Hepatocyte (in vitro differentiated cells): ENCODE results near the gene DZIP3. TPM values are rescaled to one million over a fixed set of nuclear protein-coding genes. Genes with fewer than 3 reads are reported as not detected.

Experiments
- DNase-seq: peaks from one replicate; pipeline ENCODE4 v3.0.0-alpha.2; 2016; ENCODE audit warnings: low spot score
- H2AFZ ChIP-seq: fragments of 200-600 bp; sonication (generic); 2 replicates; pipeline ENCODE4 v1.6.0; 2016; ENCODE audit warnings: antibody characterized with exemption, mild to moderate bottlenecking
- H3K27ac ChIP-seq: fragments of 200-600 bp; sonication (generic); 2 replicates; pipeline ENCODE4 v1.5.1; 2016; ENCODE audit warnings: mild to moderate bottlenecking
- H3K27me3 ChIP-seq: fragments of 200-600 bp; sonication (generic); 2 replicates; pipeline ENCODE4 v1.6.1; 2016
- H3K36me3 ChIP-seq: fragments of 200-600 bp; sonication (generic); replicated peaks from 2 replicates; pipeline ENCODE4 v1.5.1; 2016; ENCODE audit warnings: low read depth; ENCODE audit not compliant: insufficient read depth
- H3K4me1 ChIP-seq: fragments of 200-600 bp; sonication (generic); 2 replicates; pipeline ENCODE4 v1.5.1; 2016; ENCODE audit warnings: mild to moderate bottlenecking, moderate library complexity; ENCODE audit not compliant: insufficient read depth
- H3K4me2 ChIP-seq: fragments of 200-600 bp; sonication (generic); 2 replicates; pipeline ENCODE4 v1.6.0; 2016
- H3K4me3 ChIP-seq: fragments of 200-600 bp; sonication (generic); 2 replicates; pipeline ENCODE4 v1.5.1; 2016; ENCODE audit warnings: mild to moderate bottlenecking
- H3K79me2 ChIP-seq: fragments of 200-600 bp; sonication (generic); 2 replicates; pipeline ENCODE4 v1.6.0; 2017; ENCODE audit warnings: mild to moderate bottlenecking
- H3K9me2 ChIP-seq: fragments of 200-600 bp; sonication (generic); replicated peaks from 2 replicates; pipeline ENCODE4 v1.6.0; 2017; ENCODE audit warnings: mild to moderate bottlenecking; ENCODE audit not compliant: insufficient read depth
- H3K9me3 ChIP-seq: fragments of 200-600 bp; sonication (generic); 2 replicates; pipeline ENCODE4 v1.5.1; 2016; ENCODE audit warnings: low read depth, mild to moderate bottlenecking
- H4K20me1 ChIP-seq: fragments of 200-600 bp; sonication (generic); 2 replicates; pipeline ENCODE4 v1.6.0; 2016; ENCODE audit warnings: mild to moderate bottlenecking; ENCODE audit not compliant: insufficient read depth, poor library complexity, severe bottlenecking
- CTCF ChIP-seq: fragments of 200-600 bp; sonication (generic); IDR thresholded peaks from 2 replicates; pipeline ENCODE4 v1.5.1; 2016; ENCODE audit warnings: antibody characterized with exemption, mild to moderate bottlenecking; ENCODE audit not compliant: poor library complexity
- EZH2 ChIP-seq: fragments of 200-600 bp; sonication (generic); IDR thresholded peaks from 2 replicates; pipeline ENCODE4 v1.6.1; 2016; ENCODE audit warnings: antibody characterized with exemption, mild to moderate bottlenecking, borderline replicate concordance
- EZH2phosphoT487 ChIP-seq: fragments of 200-600 bp; sonication (generic); IDR thresholded peaks from one replicate; pipeline ENCODE4 v1.6.1; 2018; ENCODE audit warnings: antibody characterized with exemption, mild to moderate bottlenecking, low read depth, moderate library complexity; ENCODE audit not compliant: unreplicated experiment, severe bottlenecking
- WGBS: methylation state at CpG from one replicate; pipeline ENCODE4 v1.1.6; 2016; ENCODE audit warnings: low lambda C conversion rate; ENCODE audit errors: missing lambda C conversion rate; 5-methylcytosine and 5-hydroxymethylcytosine counted together
- polyA plus RNA-seq: library from polyadenylated mRNA; unstranded; fragments of >200 nt; fragmentation: Nextera tagmentation; extraction: Ambion mirVana; gene quantifications from 2 replicates; pipeline ENCODE4 v1.2.1, GENCODE V29; 2016
- total RNA-seq: library from RNA; depleted of rRNA; stranded (reverse); fragments of >200 nt; gene quantifications from 2 replicates; pipeline ENCODE4 v1.2.3, GENCODE V29; 2014

The DZIP3 gene
- total and polyA plus RNA-seq, 2 experiments from 2014 or later, result 10.8 to 18.5 TPM

- 74% methylated on average over 2 of the region's 2 CpGs for WGBS
- no peaks in the 10 kb centered on the region for H3K36me3 ChIP-seq
- no peak overlapping the region for H3K4me3 ChIP-seq
Measured at GRCh38 chr3:108719178-108719806, 129.8 kb downstream of the DZIP3 start.

GRCh38 chr3:108722724-108723123 is 133.2 kb downstream of the DZIP3 start:
- 100% methylated on average over 1 of the region's 1 CpG for WGBS
- H3K4me1 ChIP-seq, result no peaks in the 10 kb centered on the region
- TF ChIP-seq EZH2, result no peak
- TF ChIP-seq CTCF, result no peak
- no peak for TF ChIP-seq EZH2phosphoT487
- H3K9me3 ChIP-seq, result no peaks in the 10 kb centered on the region
- no peaks in the 10 kb centered on the region for H3K36me3 ChIP-seq
- DNase-seq, result no peak
- H2AFZ ChIP-seq, result no peak overlapping the region
- H3K4me3 ChIP-seq, result no peak overlapping the region
- H3K27ac ChIP-seq, result no peak overlapping the region
- H3K4me2 ChIP-seq, result no peak overlapping the region
- no peaks in the 10 kb centered on the region for H4K20me1 ChIP-seq
- H3K27me3 ChIP-seq, result no peaks in the 10 kb centered on the region
- no peaks in the 10 kb centered on the region for H3K9me2 ChIP-seq
- no peaks in the 10 kb centered on the region for H3K79me2 ChIP-seq

More at GRCh38 chr3:108719178-108719806, 129.8 kb downstream of the DZIP3 start:
- Histone ChIP-seq H3K27ac (no peak overlapping the region), H3K9me3 (no peaks in the 10 kb centered on the region), H3K4me1 (no peaks in the 10 kb centered on the region), H2AFZ (no peak overlapping the region), H4K20me1 (no peaks in the 10 kb centered on the region), H3K27me3 (no peaks in the 10 kb centered on the region), H3K79me2 (no peaks in the 10 kb centered on the region), H3K4me2 (no peak overlapping the region), H3K9me2 (no peaks in the 10 kb centered on the region)
- DNase-seq, result no peak
- TF ChIP-seq EZH2 (no peak), EZH2phosphoT487 (no peak), CTCF (no peak)

GRCh38 chr3:108724101-108724500 is 134.6 kb downstream of the DZIP3 start:
- H3K4me3 ChIP-seq, result no peak overlapping the region
- no peaks in the 10 kb centered on the region for H3K79me2 ChIP-seq
- no peaks in the 10 kb centered on the region for H4K20me1 ChIP-seq
- H3K27ac ChIP-seq, result no peak overlapping the region
- no peaks in the 10 kb centered on the region for H3K36me3 ChIP-seq
- 78% methylated on average over 4 of the region's 4 CpGs for WGBS
- H3K27me3 ChIP-seq, result no peaks in the 10 kb centered on the region
- H3K9me2 ChIP-seq, result no peaks in the 10 kb centered on the region
- TF ChIP-seq EZH2phosphoT487 (no peak), EZH2 (no peak), CTCF (no peak)
- DNase-seq, result no peak
- H3K4me2 ChIP-seq, result no peak overlapping the region
- H3K9me3 ChIP-seq, result no peaks in the 10 kb centered on the region
- H3K4me1 ChIP-seq, result no peaks in the 10 kb centered on the region
- no peak overlapping the region for H2AFZ ChIP-seq

GRCh38 chr3:108728105-108728504 is 138.6 kb downstream of the DZIP3 start:
- no peak overlapping the region for H2AFZ ChIP-seq
- no peak overlapping the region for H3K4me2 ChIP-seq
- H3K79me2 ChIP-seq, result no peaks in the 10 kb centered on the region
- H3K9me2 ChIP-seq, result no peaks in the 10 kb centered on the region
- no peaks in the 10 kb centered on the region for H4K20me1 ChIP-seq
- H3K27ac ChIP-seq, result no peak overlapping the region
- TF ChIP-seq EZH2phosphoT487 (no peak), EZH2 (no peak), CTCF (no peak)
- H3K36me3 ChIP-seq, result no peaks in the 10 kb centered on the region
- H3K27me3 ChIP-seq, result no peaks in the 10 kb centered on the region
- H3K4me3 ChIP-seq, result no peak overlapping the region
- no peaks in the 10 kb centered on the region for H3K4me1 ChIP-seq
- no peaks in the 10 kb centered on the region for H3K9me3 ChIP-seq
- DNase-seq, result no peak
